HG02885 (cell line): ENCODE data around the gene ARHGEF17.

ENCODE experiments used
- ATAC-seq: cut with Tn5 transposase; IDR thresholded peaks from one replicate; pipeline ENCODE4 v1.9.1; 2021; ENCODE audit warnings: mild to moderate bottlenecking; ENCODE audit not compliant: unreplicated experiment, poor library complexity

Gene ARHGEF17

GRCh38 chr11:73346186-73346935 lies 38.3 kb downstream of the ARHGEF17 start:
- no peak for ATAC-seq

DNA sequence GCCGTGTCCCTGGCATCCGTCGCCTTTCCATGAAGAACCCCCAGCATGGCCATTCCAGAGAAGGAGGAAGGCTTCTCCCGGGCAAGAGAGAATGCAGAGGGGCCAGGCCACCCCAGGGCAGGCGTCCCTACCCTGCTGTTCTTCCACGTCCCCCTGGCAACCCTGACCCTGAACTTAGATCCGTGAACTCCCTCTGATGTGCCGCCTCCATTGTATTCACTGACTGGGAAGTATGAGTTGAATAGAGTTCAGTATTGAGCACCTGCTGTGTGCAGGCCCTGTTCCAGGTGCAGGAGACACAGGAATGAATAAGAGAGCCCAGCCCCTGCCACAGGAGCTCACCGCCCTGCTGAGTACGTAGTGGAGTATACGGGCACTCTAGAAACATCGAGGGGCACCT lies 39.0 kb downstream of the ARHGEF17 start:
- ATAC-seq, result no peak

DNA sequence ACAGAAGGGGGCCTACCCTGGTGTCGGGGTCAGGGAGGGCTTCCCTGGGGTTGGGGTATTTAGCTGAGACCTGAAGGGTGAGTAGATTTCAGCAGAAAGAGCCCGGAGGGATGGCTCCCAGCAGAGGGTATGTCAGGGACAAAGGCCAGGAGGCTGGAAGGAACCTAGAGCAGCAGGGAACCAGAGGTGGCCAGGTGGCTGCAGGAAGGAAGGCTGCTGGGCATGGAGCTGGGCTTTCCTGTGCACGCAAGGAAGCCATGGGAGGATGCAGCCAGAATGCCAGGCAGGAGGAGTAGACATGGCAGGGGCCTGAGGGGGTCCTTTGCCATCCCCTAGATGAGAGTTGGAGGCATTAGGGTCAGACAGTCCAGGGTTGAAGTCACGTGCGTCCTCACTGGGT lies 40.8 kb downstream of the ARHGEF17 start:
- ATAC-seq, result no peak

DNA sequence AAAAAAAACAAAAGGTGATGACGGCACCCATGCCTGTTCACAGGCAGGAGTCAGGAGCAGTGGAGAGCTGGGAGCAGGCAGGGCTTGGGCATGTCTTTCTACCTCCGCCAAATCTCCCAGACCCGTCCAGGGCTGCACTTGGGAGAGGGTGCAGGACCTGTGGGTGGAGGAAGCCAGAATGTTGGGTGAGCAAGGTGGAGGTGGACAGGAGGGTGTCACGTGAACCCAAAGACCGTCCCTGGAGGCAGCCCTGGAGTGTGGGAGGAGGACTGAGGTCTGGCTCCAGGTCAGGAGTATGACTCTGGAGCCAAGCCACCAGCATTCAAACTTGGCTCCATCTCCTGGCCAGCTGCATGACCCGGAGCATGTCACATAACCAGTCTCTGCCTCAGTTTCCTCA lies 41.6 kb downstream of the ARHGEF17 start:
- no peak for ATAC-seq

GRCh38 chr11:73350908-73351636 lies 43.0 kb downstream of the ARHGEF17 start:
- ATAC-seq, result no peak

DNA sequence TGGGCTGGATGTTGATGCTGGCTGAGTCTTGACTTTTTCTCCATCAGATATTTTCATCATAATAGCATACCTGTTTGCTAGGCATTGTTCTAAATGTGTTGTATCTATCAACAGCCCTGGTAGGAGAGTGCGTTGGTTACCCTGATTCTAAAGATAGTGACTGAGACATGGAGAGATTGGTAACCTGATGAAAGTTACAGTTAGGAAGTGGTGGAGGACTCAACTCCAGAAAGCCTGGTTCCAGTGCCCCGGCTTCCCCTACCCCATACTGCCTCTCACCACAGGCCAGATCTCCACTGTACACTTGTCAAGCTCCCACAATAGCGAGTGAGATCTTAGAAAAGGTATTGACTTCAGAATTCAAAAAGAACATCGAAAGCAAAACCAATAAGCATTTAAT lies 45.3 kb downstream of the ARHGEF17 start:
- no peak for ATAC-seq

DNA sequence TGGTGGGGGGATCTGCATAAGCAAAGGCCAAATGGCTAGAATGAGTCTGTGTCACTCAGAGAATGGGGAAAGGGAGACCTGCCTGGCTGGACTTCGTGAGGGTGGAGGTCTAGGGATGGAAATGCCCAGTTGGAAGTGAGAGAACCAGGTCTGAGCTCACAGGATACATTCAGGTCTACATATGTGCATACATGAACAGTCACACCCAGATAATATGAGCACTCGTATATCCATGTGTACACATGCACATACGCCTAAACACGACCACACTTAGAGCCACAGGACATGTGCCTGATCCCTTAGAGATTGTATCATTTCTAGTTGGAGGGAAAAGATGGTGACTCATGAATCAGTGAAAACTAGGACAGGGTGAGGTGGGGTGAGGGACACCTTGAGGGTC lies 47.0 kb downstream of the ARHGEF17 start:
- no peak for ATAC-seq

- no peak for ATAC-seq
These were observed 49.1 kb downstream of the ARHGEF17 start for GRCh38 chr11:73356979-73357860.

GRCh38 chr11:73358071-73358470 lies 50.0 kb downstream of the ARHGEF17 start:
- ATAC-seq, result no peak

GRCh38 chr11:73359341-73359740 lies 51.3 kb downstream of the ARHGEF17 start:
- no peak for ATAC-seq

- no peak for ATAC-seq
These were observed 52.1 kb downstream of the ARHGEF17 start for GRCh38 chr11:73359930-73360742.

DNA sequence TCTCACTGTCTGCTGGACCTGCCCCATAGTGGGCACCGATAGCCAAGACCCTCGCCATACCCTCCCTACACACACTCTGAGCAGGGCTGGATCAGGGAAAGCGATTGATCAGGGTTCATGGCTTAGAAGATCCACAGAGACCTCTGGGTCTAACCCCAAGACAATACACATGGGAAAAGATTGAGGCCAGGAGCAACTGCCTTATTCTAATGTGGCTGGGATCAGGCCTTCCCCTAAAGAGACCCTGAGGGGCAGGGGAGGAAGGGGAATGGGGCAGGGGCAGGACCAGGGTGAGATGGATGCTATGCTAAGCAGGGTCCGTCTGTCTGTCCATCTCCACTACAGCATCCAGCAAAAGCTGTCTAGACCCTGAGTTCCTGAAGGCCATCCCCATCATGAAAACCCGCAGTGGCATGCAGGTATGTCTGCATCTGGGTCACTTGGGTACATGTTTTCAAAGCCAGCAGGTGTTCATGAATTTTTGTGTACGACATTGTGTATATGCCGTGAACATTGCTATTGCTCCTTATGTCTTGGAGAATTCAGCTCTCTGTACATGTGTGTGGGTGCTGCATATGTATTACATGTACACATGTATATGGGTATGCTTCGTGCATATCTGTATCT lies 52.8 kb downstream of the ARHGEF17 start:
- no peak for ATAC-seq

DNA sequence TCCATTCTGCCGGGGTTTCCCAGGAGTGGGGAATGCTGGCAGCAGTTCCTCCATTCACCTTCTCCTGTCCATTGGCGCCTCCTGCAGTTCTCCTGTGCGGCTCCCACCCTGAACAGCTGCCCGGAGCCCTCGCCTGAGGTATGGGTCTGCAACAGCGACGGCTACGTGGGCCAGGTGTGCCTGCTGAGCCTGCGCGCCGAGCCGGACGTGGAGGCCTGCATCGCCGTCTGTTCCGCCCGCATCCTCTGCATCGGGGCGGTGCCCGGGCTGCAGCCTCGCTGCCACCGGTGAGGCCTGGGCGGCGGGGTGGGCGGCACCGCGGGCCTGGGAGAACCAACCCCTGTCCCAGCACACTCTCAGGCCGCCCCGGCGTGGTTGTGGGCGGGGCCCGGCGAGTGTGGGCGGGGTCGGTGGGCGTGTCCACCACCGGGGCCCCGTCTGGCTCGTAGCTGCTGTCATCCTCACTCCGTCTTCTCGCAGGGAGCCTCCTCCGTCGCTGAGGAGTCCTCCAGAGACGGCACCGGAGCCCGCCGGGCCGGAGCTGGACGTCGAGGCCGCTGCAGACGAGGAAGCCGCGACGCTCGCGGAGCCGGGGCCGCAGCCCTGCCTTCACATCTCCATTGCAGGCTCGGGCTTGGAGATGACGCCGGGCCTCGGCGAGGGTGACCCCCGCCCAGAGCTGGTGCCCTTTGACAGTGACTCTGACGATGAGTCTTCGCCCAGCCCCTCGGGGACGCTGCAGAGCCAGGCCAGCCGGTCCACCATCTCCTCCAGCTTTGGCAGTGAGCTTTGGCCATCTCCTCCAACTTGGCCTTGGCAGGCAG lies 54.1 kb downstream of the ARHGEF17 start:
- no peak for ATAC-seq

GRCh38 chr11:73363147-73363546 lies 55.1 kb downstream of the ARHGEF17 start:
- no peak for ATAC-seq

GRCh38 chr11:73365352-73366264 lies 57.5 kb downstream of the ARHGEF17 start:
- ATAC-seq, result no peak

- no peak for ATAC-seq
These were observed 58.2 kb downstream of the ARHGEF17 start for GRCh38 chr11:73366265-73366610.

- ATAC-seq, result no peak
These were observed 58.9 kb downstream of the ARHGEF17 start for GRCh38 chr11:73366953-73367352.

GRCh38 chr11:73367482-73368024 lies 59.5 kb downstream of the ARHGEF17 start:
- no peak for ATAC-seq
